MM.1S (cell line): Measurements from ENCODE around the gene TXN2.

ENCODE experiments used
- DNase-seq: peaks from one replicate; pipeline ENCODE4 v3.0.0-alpha.2; 2015
- H2AFZ ChIP-seq: fragments of 300-600 bp; sonication (generic); 2 replicates; pipeline ENCODE4 v1.6.0; 2016; ENCODE audit warnings: antibody characterized with exemption, low read length
- H3F3A ChIP-seq: fragments of 300-600 bp; sonication (generic); 2 replicates; pipeline ENCODE4 v1.6.1; 2016; ENCODE audit warnings: mild to moderate bottlenecking, antibody characterized with exemption, low read length, moderate library complexity, mixed read lengths; ENCODE audit not compliant: insufficient read depth
- H3K27ac ChIP-seq: fragments of 300-600 bp; sonication (generic); 2 replicates; pipeline ENCODE4 v1.5.1; 2016; ENCODE audit warnings: mild to moderate bottlenecking, low read length
- H3K27me3 ChIP-seq: fragments of 300-600 bp; sonication (generic); replicated peaks from 2 replicates; pipeline ENCODE4 v1.6.0; 2016; ENCODE audit warnings: low read length; ENCODE audit not compliant: insufficient read depth
- H3K36me3 ChIP-seq: fragments of 300-600 bp; sonication (generic); replicated peaks from 2 replicates; pipeline ENCODE4 v1.6.1; 2016; ENCODE audit warnings: mild to moderate bottlenecking, low read length, mixed read lengths; ENCODE audit not compliant: insufficient read depth
- H3K4me1 ChIP-seq: fragments of 300-600 bp; sonication (generic); 2 replicates; pipeline ENCODE4 v1.6.1; 2016; ENCODE audit warnings: low read length, mixed read lengths
- H3K4me2 ChIP-seq: fragments of 300-600 bp; sonication (generic); 2 replicates; pipeline ENCODE4 v1.6.0; 2016; ENCODE audit warnings: low read depth, low read length
- H3K4me3 ChIP-seq: fragments of 300-600 bp; sonication (generic); 2 replicates; pipeline ENCODE4 v1.5.1; 2016; ENCODE audit warnings: low read length, mixed read lengths
- H3K79me2 ChIP-seq: fragments of 300-600 bp; sonication (generic); 2 replicates; pipeline ENCODE4 v1.6.1; 2016; ENCODE audit warnings: mixed run types, low read length, mixed read lengths
- H3K9ac ChIP-seq: fragments of 300-600 bp; sonication (generic); 2 replicates; pipeline ENCODE4 v1.6.1; 2016; ENCODE audit warnings: low read length, mixed read lengths
- H3K9me2 ChIP-seq: fragments of 300-600 bp; sonication (generic); replicated peaks from 2 replicates; pipeline ENCODE4 v1.6.1; 2016; ENCODE audit warnings: mild to moderate bottlenecking, low read length, mixed read lengths; ENCODE audit not compliant: insufficient read depth
- H3K9me3 ChIP-seq: fragments of 300-600 bp; sonication (generic); replicated peaks from 2 replicates; pipeline ENCODE4 v1.6.1; 2016; ENCODE audit warnings: mild to moderate bottlenecking, low read length, mixed read lengths; ENCODE audit not compliant: insufficient read depth
- H4K20me1 ChIP-seq: fragments of 300-600 bp; sonication (generic); 2 replicates; pipeline ENCODE4 v1.6.1; 2016; ENCODE audit warnings: mild to moderate bottlenecking, low read length, moderate library complexity, mixed read lengths; ENCODE audit not compliant: insufficient read depth
- CTCF ChIP-seq: fragments of 300-600 bp; sonication (generic); IDR thresholded peaks from 2 replicates; pipeline ENCODE4 v1.5.1; 2016; ENCODE audit warnings: antibody characterized with exemption, low read length, mixed read lengths
- EZH2 ChIP-seq: fragments of 300-600 bp; sonication (generic); optimal IDR thresholded peaks from 2 replicates; pipeline ENCODE3; 2017; ENCODE audit warnings: low read depth, mild to moderate bottlenecking, antibody characterized with exemption, low read length, mixed read lengths
- EZH2phosphoT487 ChIP-seq: fragments of 300-600 bp; sonication (generic); IDR thresholded peaks from 2 replicates; pipeline ENCODE4 v1.6.1; 2018; ENCODE audit warnings: antibody characterized with exemption, low read length

TXN2 gene

GRCh38 chr22:36464715-36465231 is 16.7 kb downstream of the TXN2 start:
- no peak overlapping the region for H3K4me3 ChIP-seq
- no peak overlapping the region for H3K9ac ChIP-seq
- H2AFZ ChIP-seq: no peak overlapping the region
- DNase-seq: no peak
- no peaks in the 10 kb centered on the region for H3F3A ChIP-seq
- no peaks in the 10 kb centered on the region for H3K9me2 ChIP-seq
- peaks cover 6% of the 10 kb centered on the region for H3K79me2 ChIP-seq
- TF ChIP-seq CTCF: no peak
- no peaks in the 10 kb centered on the region for H3K9me3 ChIP-seq
- no peak overlapping the region for H3K27ac ChIP-seq
- H4K20me1 ChIP-seq: no peaks in the 10 kb centered on the region
- H3K4me2 ChIP-seq: no peak overlapping the region
- H3K36me3 ChIP-seq: no peaks in the 10 kb centered on the region
- H3K27me3 ChIP-seq: no peaks in the 10 kb centered on the region
- H3K4me1 ChIP-seq: peaks cover 29% of the 10 kb centered on the region

- no peaks in the 10 kb centered on the region for H3K27me3 ChIP-seq
- H3K9me3 ChIP-seq: no peaks in the 10 kb centered on the region
- no peaks in the 10 kb centered on the region for H3K36me3 ChIP-seq
- no peaks in the 10 kb centered on the region for H3K9me2 ChIP-seq
- H4K20me1 ChIP-seq: no peaks in the 10 kb centered on the region
- no peaks in the 10 kb centered on the region for H3F3A ChIP-seq
- H3K4me2 ChIP-seq: no peak overlapping the region
- no peak overlapping the region for H2AFZ ChIP-seq
- no peaks in the 10 kb centered on the region for H3K79me2 ChIP-seq
- H3K4me3 ChIP-seq: no peak overlapping the region
- peaks cover 23% of the 10 kb centered on the region for H3K4me1 ChIP-seq
- TF ChIP-seq EZH2: no peak
- no peak for TF ChIP-seq EZH2phosphoT487
- TF ChIP-seq CTCF: no peak
- no peak overlapping the region for H3K9ac ChIP-seq
- H3K27ac ChIP-seq: no peak overlapping the region
- no peak for DNase-seq
Observed at GRCh38 chr22:36463783-36464184, 17.7 kb downstream of the TXN2 start.

- no peaks in the 10 kb centered on the region for H3K79me2 ChIP-seq
- H2AFZ ChIP-seq: no peak overlapping the region
- H3F3A ChIP-seq: no peaks in the 10 kb centered on the region
- H3K9me3 ChIP-seq: no peaks in the 10 kb centered on the region
- no peaks in the 10 kb centered on the region for H3K9me2 ChIP-seq
- no peak for TF ChIP-seq EZH2
- no peak for TF ChIP-seq CTCF
- TF ChIP-seq EZH2phosphoT487: no peak
- no peaks in the 10 kb centered on the region for H4K20me1 ChIP-seq
- no peaks in the 10 kb centered on the region for H3K36me3 ChIP-seq
- DNase-seq: no peak
- no peak overlapping the region for H3K27ac ChIP-seq
- H3K27me3 ChIP-seq: no peaks in the 10 kb centered on the region
- H3K4me2 ChIP-seq: no peak overlapping the region
- H3K9ac ChIP-seq: no peak overlapping the region
- H3K4me3 ChIP-seq: no peak overlapping the region
- peaks cover 6% of the 10 kb centered on the region for H3K4me1 ChIP-seq
Observed at GRCh38 chr22:36461665-36462649, 19.5 kb downstream of the TXN2 start.
